ENCODE results near the gene NHLRC3. TPM values are rescaled to one million over a fixed set of nuclear protein-coding genes. Genes with fewer than 3 reads are reported as not detected.

The NHLRC3 gene
- total RNA-seq, 6 experiments from 2014 or later = 11.2 to 20.9 (median 15.7) TPM

- H3K27me3 ChIP-seq = no peaks in the 10 kb centered on the region
- H3K27ac ChIP-seq = no peak overlapping the region
- no peaks in the 10 kb centered on the region for H3K9me3 ChIP-seq
- TF ChIP-seq CTCF (IDR thresholded peaks at IDR 0.05) = no peak
- DNase-seq (no peak), ATAC-seq (no peak)
- H3K4me1 ChIP-seq = no peaks in the 10 kb centered on the region
- intact Hi-C loops (cut with DNase I) = no loop called here
- no peak overlapping the region for H3K4me3 ChIP-seq
- H3K36me3 ChIP-seq = no peaks in the 10 kb centered on the region
Observed at GRCh38 chr13:39099231-39099630, 61.0 kb downstream of the NHLRC3 start.

Other genes with a start within 250 kb of the NHLRC3 start
- not detected for gene STOML3, start 47.6 kb upstream of the NHLRC3 start, total RNA-seq
- 10 to 100 TPM in 3 of 6 experiments, 1 to 10 TPM in 3; 8.6 to 11.2 (median 9.9) TPM for gene PROSER1, start 367 bp upstream of the NHLRC3 start, total RNA-seq

All from right lobe of liver (tissue), 6 donors.